GM12878 (cell line): ENCODE measurements around the gene FNTB. TPM values are rescaled to one million over a fixed set of nuclear protein-coding genes. Genes with fewer than 3 reads are reported as not detected.

ENCODE experiments used
- CREM ChIP-seq: IDR thresholded peaks from 2 replicates; pipeline ENCODE4 v1.6.1; 2014; ENCODE audit warnings: antibody characterized with exemption, low read depth
- HCFC1 ChIP-seq: fragments of 150-350 bp; IDR thresholded peaks from 2 replicates; pipeline ENCODE4 v1.6.1; 2014; ENCODE audit warnings: low read length
- KLF5 ChIP-seq: fragments of 450-650 bp; IDR thresholded peaks from 2 replicates; pipeline ENCODE4 v1.6.1; 2014; ENCODE audit warnings: mild to moderate bottlenecking; ENCODE audit not compliant: partially characterized antibody
- TAF1 ChIP-seq: IDR thresholded peaks from 2 replicates; pipeline ENCODE4 v1.6.1; 2011; ENCODE audit warnings: mild to moderate bottlenecking, low read depth, low read length, borderline replicate concordance
- ZNF24 ChIP-seq: fragments of 450-650 bp; IDR thresholded peaks from 2 replicates; pipeline ENCODE4 v1.6.1; 2017; ENCODE audit warnings: antibody characterized with exemption, mild to moderate bottlenecking
- polyA plus RNA-seq, 11 experiments: library from polyadenylated mRNA; depleted of rRNA in 4 of 11; unstranded in 6 of 11; stranded (reverse) in 5 of 11; fragments of >200 nt; fragmentation: Nextera tagmentation in 4 of 11; fragmentation: Illumina TruSeq in 1 of 11; extraction: Ambion mirVana in 4 of 11; extraction: Trizol in 1 of 11; gene quantifications; 1 replicate in 1 of 11; 2 replicates in 10 of 11; pipeline versions ENCODE4 v1.2.1 to v1.2.3, GENCODE V29; 2011 to 2016; ENCODE audit warnings: inconsistent platforms in 2 of 11, missing spikeins in 2 of 11, low read depth in 1 of 11
- total RNA-seq, 4 experiments: library from RNA; depleted of rRNA in 3 of 4; stranded (reverse); fragments of >200 nt in 3 of 4; fragmentation: Illumina TruSeq in 1 of 4; extraction: Trizol in 1 of 4; gene quantifications; 2 replicates each; pipeline versions ENCODE4 v1.2.1 to v1.2.3, GENCODE V29; 2013 to 2021
- TF ChIP-seq, protein P1 (sequence below): fragments of 450-650 bp; formaldehyde crosslinking; IDR thresholded peaks from 2 replicates; pipeline ENCODE4 v1.4.0; 2020; ENCODE audit warnings: mild to moderate bottlenecking, moderate library complexity
- TF ChIP-seq, protein P2 (sequence below): fragments of 150-350 bp; IDR thresholded peaks from 2 replicates; pipeline ENCODE4 v1.6.1; 2016; ENCODE audit warnings: low read depth, low read length

Gene FNTB
- total and polyA plus RNA-seq, 10 of the 15 experiments (the other 5 are each of a cell fraction or from before 2014, with no cell fraction given) = 10.4 to 25.1 (median 16.7) TPM

DNA sequence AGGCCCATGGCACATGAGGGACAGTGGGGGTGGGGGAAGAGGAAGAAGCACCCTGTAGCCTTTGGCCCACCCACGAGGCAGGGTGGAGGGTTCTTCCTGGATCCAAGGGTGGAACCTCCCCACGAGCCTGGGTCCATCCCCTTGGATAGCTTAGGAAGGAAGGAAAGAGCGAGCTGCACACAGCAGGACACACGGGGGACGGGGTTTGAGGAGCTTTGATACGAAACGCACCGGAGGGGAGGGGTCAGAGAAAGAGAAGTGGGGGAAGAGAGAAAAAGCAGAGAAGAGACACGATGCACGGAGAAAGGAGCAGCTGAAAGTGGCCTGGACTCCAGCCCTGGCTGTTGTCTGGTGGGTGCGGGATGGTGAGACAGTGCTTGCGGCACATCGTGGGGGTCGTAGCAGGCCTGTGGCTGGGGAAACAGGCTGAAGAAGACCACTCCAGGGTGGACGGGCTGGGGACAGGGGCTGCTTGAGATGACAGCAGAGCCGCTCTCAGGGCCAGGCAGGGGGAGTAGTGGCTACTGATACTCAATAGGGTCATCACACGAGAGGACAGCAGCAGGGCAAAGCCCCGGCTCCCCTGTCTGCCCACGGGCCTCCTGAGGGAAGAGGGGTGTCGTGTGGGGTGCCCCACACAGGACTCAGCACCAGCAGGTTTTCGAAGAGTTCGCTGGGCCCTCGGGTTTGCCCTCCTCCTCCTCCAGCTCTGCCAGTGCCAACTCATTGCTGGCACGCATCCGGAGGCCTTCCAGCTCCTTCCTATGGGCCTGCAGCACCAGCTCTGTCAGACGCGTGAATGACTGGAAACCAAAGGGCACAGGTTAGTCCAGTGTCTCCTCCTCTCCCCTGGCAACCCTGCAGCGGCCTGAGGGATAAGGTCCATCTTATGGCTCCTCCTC is 38.7 kb upstream of the FNTB start (continued):
- TF ChIP-seq, protein P1, sequence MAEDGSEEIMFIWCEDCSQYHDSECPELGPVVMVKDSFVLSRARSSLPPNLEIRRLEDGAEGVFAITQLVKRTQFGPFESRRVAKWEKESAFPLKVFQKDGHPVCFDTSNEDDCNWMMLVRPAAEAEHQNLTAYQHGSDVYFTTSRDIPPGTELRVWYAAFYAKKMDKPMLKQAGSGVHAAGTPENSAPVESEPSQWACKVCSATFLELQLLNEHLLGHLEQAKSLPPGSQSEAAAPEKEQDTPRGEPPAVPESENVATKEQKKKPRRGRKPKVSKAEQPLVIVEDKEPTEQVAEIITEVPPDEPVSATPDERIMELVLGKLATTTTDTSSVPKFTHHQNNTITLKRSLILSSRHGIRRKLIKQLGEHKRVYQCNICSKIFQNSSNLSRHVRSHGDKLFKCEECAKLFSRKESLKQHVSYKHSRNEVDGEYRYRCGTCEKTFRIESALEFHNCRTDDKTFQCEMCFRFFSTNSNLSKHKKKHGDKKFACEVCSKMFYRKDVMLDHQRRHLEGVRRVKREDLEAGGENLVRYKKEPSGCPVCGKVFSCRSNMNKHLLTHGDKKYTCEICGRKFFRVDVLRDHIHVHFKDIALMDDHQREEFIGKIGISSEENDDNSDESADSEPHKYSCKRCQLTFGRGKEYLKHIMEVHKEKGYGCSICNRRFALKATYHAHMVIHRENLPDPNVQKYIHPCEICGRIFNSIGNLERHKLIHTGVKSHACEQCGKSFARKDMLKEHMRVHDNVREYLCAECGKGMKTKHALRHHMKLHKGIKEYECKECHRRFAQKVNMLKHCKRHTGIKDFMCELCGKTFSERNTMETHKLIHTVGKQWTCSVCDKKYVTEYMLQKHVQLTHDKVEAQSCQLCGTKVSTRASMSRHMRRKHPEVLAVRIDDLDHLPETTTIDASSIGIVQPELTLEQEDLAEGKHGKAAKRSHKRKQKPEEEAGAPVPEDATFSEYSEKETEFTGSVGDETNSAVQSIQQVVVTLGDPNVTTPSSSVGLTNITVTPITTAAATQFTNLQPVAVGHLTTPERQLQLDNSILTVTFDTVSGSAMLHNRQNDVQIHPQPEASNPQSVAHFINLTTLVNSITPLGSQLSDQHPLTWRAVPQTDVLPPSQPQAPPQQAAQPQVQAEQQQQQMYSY = no peak
- TF ChIP-seq, protein P2, sequence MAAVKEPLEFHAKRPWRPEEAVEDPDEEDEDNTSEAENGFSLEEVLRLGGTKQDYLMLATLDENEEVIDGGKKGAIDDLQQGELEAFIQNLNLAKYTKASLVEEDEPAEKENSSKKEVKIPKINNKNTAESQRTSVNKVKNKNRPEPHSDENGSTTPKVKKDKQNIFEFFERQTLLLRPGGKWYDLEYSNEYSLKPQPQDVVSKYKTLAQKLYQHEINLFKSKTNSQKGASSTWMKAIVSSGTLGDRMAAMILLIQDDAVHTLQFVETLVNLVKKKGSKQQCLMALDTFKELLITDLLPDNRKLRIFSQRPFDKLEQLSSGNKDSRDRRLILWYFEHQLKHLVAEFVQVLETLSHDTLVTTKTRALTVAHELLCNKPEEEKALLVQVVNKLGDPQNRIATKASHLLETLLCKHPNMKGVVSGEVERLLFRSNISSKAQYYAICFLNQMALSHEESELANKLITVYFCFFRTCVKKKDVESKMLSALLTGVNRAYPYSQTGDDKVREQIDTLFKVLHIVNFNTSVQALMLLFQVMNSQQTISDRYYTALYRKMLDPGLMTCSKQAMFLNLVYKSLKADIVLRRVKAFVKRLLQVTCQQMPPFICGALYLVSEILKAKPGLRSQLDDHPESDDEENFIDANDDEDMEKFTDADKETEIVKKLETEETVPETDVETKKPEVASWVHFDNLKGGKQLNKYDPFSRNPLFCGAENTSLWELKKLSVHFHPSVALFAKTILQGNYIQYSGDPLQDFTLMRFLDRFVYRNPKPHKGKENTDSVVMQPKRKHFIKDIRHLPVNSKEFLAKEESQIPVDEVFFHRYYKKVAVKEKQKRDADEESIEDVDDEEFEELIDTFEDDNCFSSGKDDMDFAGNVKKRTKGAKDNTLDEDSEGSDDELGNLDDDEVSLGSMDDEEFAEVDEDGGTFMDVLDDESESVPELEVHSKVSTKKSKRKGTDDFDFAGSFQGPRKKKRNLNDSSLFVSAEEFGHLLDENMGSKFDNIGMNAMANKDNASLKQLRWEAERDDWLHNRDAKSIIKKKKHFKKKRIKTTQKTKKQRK = no peak
- TF ChIP-seq TAF1 = no peak
- no peak for TF ChIP-seq HCFC1
- TF ChIP-seq ZNF24 = no peak
- no peak for TF ChIP-seq CREM
- no peak for TF ChIP-seq KLF5
